Measurements from ENCODE around the gene CDX1. TPM values are rescaled to one million over a fixed set of nuclear protein-coding genes. Genes with fewer than 3 reads are reported as not detected.
"Not testable (repeated sequence)": the region's sequence is repeated elsewhere in the genome, so short reads cannot be mapped to it uniquely, and the experiment has no call there.

CDX1 gene
- total RNA-seq, 2 experiments from 2014 or later, result not detected

DNA sequence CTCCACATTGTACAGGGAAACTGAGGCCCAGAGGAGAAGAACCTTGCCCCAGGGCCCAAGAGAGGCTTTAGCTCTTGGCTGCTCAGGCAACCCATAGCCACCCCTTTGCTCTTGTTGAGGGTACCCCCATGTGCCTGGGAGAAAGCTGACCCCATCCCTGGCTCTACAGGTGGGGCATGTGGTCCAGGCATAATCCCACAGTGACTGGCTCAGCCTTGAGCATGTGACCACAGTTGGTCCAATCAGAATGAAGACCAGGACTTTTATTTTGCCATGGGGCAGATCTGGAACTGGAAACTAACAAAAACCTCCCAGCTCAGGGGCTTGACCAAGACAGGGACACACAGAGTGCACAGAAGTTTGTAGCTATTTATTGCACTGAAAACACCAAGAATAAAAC, 52.6 kb downstream of the CDX1 start:
- peaks cover 20% of the 10 kb centered on the region for H3K27me3 Mint-ChIP-seq (ENCODE audit: low read depth)
- ChIA-PET POLR2A (no interaction called here), CTCF (interaction anchor here (0.8 to 2.9 kb wide), 12 partner anchors 8 to 219 kb away, joined by 3 to 16 read pairs (median 6); partner anchors contain the start of gene TIGD6)
- DNase-seq, result no peak
- ATAC-seq, result no peak
- H3K4me1 Mint-ChIP-seq (ENCODE audit: low read depth), result peaks cover 5% of the 10 kb centered on the region
- no peaks in the 10 kb centered on the region for H3K36me3 Mint-ChIP-seq (ENCODE audit: low read depth)
- no peak overlapping the region for H3K27ac Mint-ChIP-seq
- no peaks in the 10 kb centered on the region for H3K9me3 Mint-ChIP-seq (ENCODE audit: insufficient read depth)
- H3K4me3 Mint-ChIP-seq, result no peak overlapping the region

DNA sequence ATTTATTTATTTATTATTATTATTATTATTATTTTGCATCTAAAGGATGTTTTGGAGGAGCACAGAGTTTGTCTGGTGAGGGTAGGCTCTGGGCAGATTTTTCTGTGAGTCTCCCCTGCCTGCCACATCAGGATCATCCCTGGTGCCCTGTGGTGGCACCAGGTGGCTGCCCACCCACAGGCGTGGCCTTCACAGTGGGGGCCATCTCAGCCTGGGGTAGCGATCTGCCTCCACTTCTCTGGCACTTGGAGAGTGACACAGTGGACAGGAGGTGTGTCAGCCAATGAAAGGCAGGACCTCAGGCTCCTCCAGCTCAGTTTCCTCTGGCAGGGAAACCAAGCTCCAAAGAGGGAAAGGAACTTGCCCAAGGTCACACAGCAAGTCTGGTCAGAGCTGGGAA, 53.3 kb downstream of the CDX1 start:
- CTCF ChIA-PET, result interaction anchor here (0.9 to 2.5 kb wide), 5 partner anchors 13 to 131 kb away, joined by 3 to 14 read pairs (median 5); no protein-coding TSS in a partner anchor
- Mint-ChIP-seq H3K4me1 (ENCODE audit: low read depth) (peaks cover 5% of the 10 kb centered on the region), H3K27ac (no peak overlapping the region), H3K4me3 (no peak overlapping the region), H3K9me3 (ENCODE audit: insufficient read depth) (no peaks in the 10 kb centered on the region), H3K27me3 (ENCODE audit: low read depth) (peaks cover 18% of the 10 kb centered on the region), H3K36me3 (ENCODE audit: low read depth) (no peaks in the 10 kb centered on the region)
- DNase-seq (no peak), ATAC-seq (no peak)
- POLR2A ChIA-PET, result no interaction called here

GRCh38 chr5:150221471-150221870, 54.9 kb downstream of the CDX1 start:
- Mint-ChIP-seq H3K27ac (no peak overlapping the region), H3K4me1 (ENCODE audit: low read depth) (peaks cover 5% of the 10 kb centered on the region), H3K4me3 (no peak overlapping the region), H3K9me3 (ENCODE audit: insufficient read depth) (no peaks in the 10 kb centered on the region), H3K27me3 (ENCODE audit: low read depth) (peaks cover 13% of the 10 kb centered on the region), H3K36me3 (ENCODE audit: low read depth) (no peaks in the 10 kb centered on the region)
- ChIA-PET CTCF (no interaction called here), POLR2A (no interaction called here)
- DNase-seq (no peak), ATAC-seq (no peak)

- H3K27ac Mint-ChIP-seq, result no peak overlapping the region
- H3K4me1 Mint-ChIP-seq (ENCODE audit: low read depth), result peaks cover 1% of the 10 kb centered on the region
- ChIA-PET CTCF (interaction anchor here (1.0 kb wide), 1 partner anchor 100 kb away, joined by 4 read pairs; no protein-coding TSS in a partner anchor), POLR2A (no interaction called here)
- ATAC-seq (no peak), DNase-seq (no peak)
- no peak overlapping the region for H3K4me3 Mint-ChIP-seq
- H3K27me3 Mint-ChIP-seq (ENCODE audit: low read depth), result peaks cover 2% of the 10 kb centered on the region
- no peaks in the 10 kb centered on the region for H3K9me3 Mint-ChIP-seq (ENCODE audit: insufficient read depth)
- no peaks in the 10 kb centered on the region for H3K36me3 Mint-ChIP-seq (ENCODE audit: low read depth)
Observed at GRCh38 chr5:150222906-150223305, 56.3 kb downstream of the CDX1 start.

GRCh38 chr5:150223474-150223873, 56.9 kb downstream of the CDX1 start:
- Mint-ChIP-seq H3K9me3 (ENCODE audit: insufficient read depth) (no peaks in the 10 kb centered on the region), H3K4me3 (no peak overlapping the region), H3K27me3 (ENCODE audit: low read depth) (peaks cover 2% of the 10 kb centered on the region), H3K4me1 (ENCODE audit: low read depth) (no peaks in the 10 kb centered on the region), H3K27ac (no peak overlapping the region), H3K36me3 (ENCODE audit: low read depth) (no peaks in the 10 kb centered on the region)
- ChIA-PET POLR2A (no interaction called here), CTCF (interaction anchor here (1.0 kb wide), 1 partner anchor 101 kb away, joined by 4 read pairs; no protein-coding TSS in a partner anchor)
- no peak for DNase-seq
- no peak for ATAC-seq

- Mint-ChIP-seq H3K4me1 (ENCODE audit: low read depth) (no peaks in the 10 kb centered on the region), H3K27ac (no peak overlapping the region), H3K27me3 (ENCODE audit: low read depth) (peaks cover 2% of the 10 kb centered on the region), H3K9me3 (ENCODE audit: insufficient read depth) (no peaks in the 10 kb centered on the region), H3K36me3 (ENCODE audit: low read depth) (no peaks in the 10 kb centered on the region), H3K4me3 (no peak overlapping the region)
- DNase-seq, result no peak
- ChIA-PET CTCF (no interaction called here), POLR2A (no interaction called here)
- ATAC-seq, result no peak
Observed at GRCh38 chr5:150224483-150225027, 58.0 kb downstream of the CDX1 start.

- ATAC-seq, result no peak
- H3K27me3 Mint-ChIP-seq (ENCODE audit: low read depth), result no peaks in the 10 kb centered on the region
- POLR2A ChIA-PET, result no interaction called here
Observed at GRCh38 chr5:150227036-150227435, 60.5 kb downstream of the CDX1 start.

GRCh38 chr5:150227606-150228273, 61.2 kb downstream of the CDX1 start:
- POLR2A ChIA-PET, result no interaction called here
- Mint-ChIP-seq H3K4me1 (ENCODE audit: low read depth) (no peaks in the 10 kb centered on the region), H3K36me3 (ENCODE audit: low read depth) (no peaks in the 10 kb centered on the region), H3K4me3 (no peak overlapping the region), H3K9me3 (ENCODE audit: insufficient read depth) (no peaks in the 10 kb centered on the region), H3K27me3 (ENCODE audit: low read depth) (no peaks in the 10 kb centered on the region), H3K27ac (no peak overlapping the region)
- no peak for DNase-seq
- no peak for ATAC-seq
- CTCF ChIA-PET, result interaction anchor here (1.0 kb wide), 1 partner anchor 9 kb away, joined by 6 read pairs; no protein-coding TSS in a partner anchor

More at GRCh38 chr5:150227036-150227435, 60.5 kb downstream of the CDX1 start:
- no peak overlapping the region for H3K27ac Mint-ChIP-seq
- CTCF ChIA-PET, result interaction anchor here (1.0 kb wide), 1 partner anchor 8 kb away, joined by 6 read pairs; no protein-coding TSS in a partner anchor
- H3K4me3 Mint-ChIP-seq, result no peak overlapping the region
- DNase-seq, result no peak
- no peaks in the 10 kb centered on the region for H3K4me1 Mint-ChIP-seq (ENCODE audit: low read depth)
- no peaks in the 10 kb centered on the region for H3K9me3 Mint-ChIP-seq (ENCODE audit: insufficient read depth)
- H3K36me3 Mint-ChIP-seq (ENCODE audit: low read depth), result no peaks in the 10 kb centered on the region

- Mint-ChIP-seq H3K4me3 (no peak overlapping the region), H3K9me3 (ENCODE audit: insufficient read depth) (no peaks in the 10 kb centered on the region), H3K27me3 (ENCODE audit: low read depth) (no peaks in the 10 kb centered on the region), H3K4me1 (ENCODE audit: low read depth) (no peaks in the 10 kb centered on the region), H3K27ac (no peak overlapping the region), H3K36me3 (ENCODE audit: low read depth) (no peaks in the 10 kb centered on the region)
- ChIA-PET POLR2A (no interaction called here), CTCF (no interaction called here)
- ATAC-seq (no peak), DNase-seq (no peak)
Observed at GRCh38 chr5:150229571-150229970, 63.0 kb downstream of the CDX1 start.

- H3K36me3 Mint-ChIP-seq (ENCODE audit: low read depth), result no peaks in the 10 kb centered on the region
- H3K27ac Mint-ChIP-seq, result no peak overlapping the region
- ChIA-PET POLR2A (no interaction called here), CTCF (interaction anchor here (1.0 kb wide), 1 partner anchor 205 kb away, joined by 3 read pairs; no protein-coding TSS in a partner anchor)
- no peaks in the 10 kb centered on the region for H3K27me3 Mint-ChIP-seq (ENCODE audit: low read depth)
- no peak for DNase-seq
- no peak overlapping the region for H3K4me3 Mint-ChIP-seq
- no peaks in the 10 kb centered on the region for H3K4me1 Mint-ChIP-seq (ENCODE audit: low read depth)
- H3K9me3 Mint-ChIP-seq (ENCODE audit: insufficient read depth), result no peaks in the 10 kb centered on the region
- no peak for ATAC-seq
Observed at GRCh38 chr5:150230842-150231241, 64.3 kb downstream of the CDX1 start.

- CTCF ChIA-PET, result interaction anchor here (1.2 kb wide), 1 partner anchor 14 kb away, joined by 3 read pairs; no protein-coding TSS in a partner anchor
- H3K9me3 Mint-ChIP-seq (ENCODE audit: insufficient read depth); ATAC-seq; DNase-seq; H3K4me1 Mint-ChIP-seq (ENCODE audit: low read depth); H3K27me3 Mint-ChIP-seq (ENCODE audit: low read depth); H3K27ac Mint-ChIP-seq; POLR2A ChIA-PET; H3K36me3 Mint-ChIP-seq (ENCODE audit: low read depth); H3K4me3 Mint-ChIP-seq: not testable (repeated sequence)
Observed at GRCh38 chr5:150233706-150234105, 67.1 kb downstream of the CDX1 start.

All from activated CD8-positive, alpha-beta T cell treated with anti-CD3 and anti-CD28 coated beads, Interleukin-2, amount 10 ng/mL, durations not matched to agents 7 days and 5 days (primary cell).